ENCODE measurements around the gene SMG5.

- no peak for TF ChIP-seq CTCF (IDR thresholded peaks at IDR 0.05)
- TF ChIP-seq POLR2A (IDR thresholded peaks at IDR 0.05) = no peak
- TF ChIP-seq EP300 (IDR thresholded peaks at IDR 0.05) = no peak
These were observed 896 bp upstream of the SMG5 start for GRCh38 chr1:156283521-156283920.

Measured in tibial nerve (tissue), 4 donors.